BLaER1 treated with 17β-estradiol and CSF1 and Interleukin-3, amounts not matched to agents 10 nM and 100 nM (cell line): Measurements from ENCODE around the gene MTCL1.

Experiments
- H3K27ac ChIP-seq, 11 experiments: shearing (Covaris generic); formaldehyde crosslinking; 2 replicates each; pipeline ENCODE4 v1.8.1; 2022
- H3K27me3 ChIP-seq, 11 experiments: shearing (Covaris generic); formaldehyde crosslinking; 2 replicates each; pipeline ENCODE4 v1.8.1; 2022
- H3K36me3 ChIP-seq, 11 experiments: shearing (Covaris generic); formaldehyde crosslinking; 2 replicates each; pipeline ENCODE4 v1.8.1; 2022
- H3K4me1 ChIP-seq, 10 experiments: shearing (Covaris generic); formaldehyde crosslinking; 2 replicates each; pipeline ENCODE4 v1.8.1; 2022
- H3K4me2 ChIP-seq, 11 experiments: shearing (Covaris generic); formaldehyde crosslinking; 2 replicates each; pipeline ENCODE4 v1.8.1; 2022
- H3K4me3 ChIP-seq, 10 experiments: shearing (Covaris generic); formaldehyde crosslinking; 2 replicates each; pipeline ENCODE4 v1.8.1; 2022
- H3K9ac ChIP-seq, 11 experiments: shearing (Covaris generic); formaldehyde crosslinking; 2 replicates each; pipeline ENCODE4 v1.8.1; 2022
- H3K9me3 ChIP-seq, 11 experiments: shearing (Covaris generic); formaldehyde crosslinking; replicated peaks in 1 of 11; 2 replicates each; pipeline ENCODE4 v1.8.1; 2022
- H4K20me1 ChIP-seq, 11 experiments: shearing (Covaris generic); formaldehyde crosslinking; 2 replicates each; pipeline ENCODE4 v1.8.1; 2022
- Cebpa-rat ChIP-seq, 11 experiments: shearing (Covaris generic); IDR thresholded peaks; 2 replicates each; pipeline ENCODE4 v1.8.1; 2022

MTCL1 gene

GRCh38 chr18:8826514-8826913 is 121.2 kb downstream of the MTCL1 start:
- Histone ChIP-seq H3K27me3 (no peaks in the 10 kb centered on the region), H3K36me3 (peaks cover 0 to 100% (median 61%) of the 10 kb centered on the region in 11 experiments; a peak in 18 of 22 replicates), H3K9me3 (no peaks in the 10 kb centered on the region), H4K20me1 (peaks cover 0 to 28% (median 0%) of the 10 kb centered on the region in 11 experiments; a peak in 3 of 22 replicates), H3K4me1 (peaks cover 15 to 81% (median 69%) of the 10 kb centered on the region in 10 experiments), H3K27ac (peak overlapping the region in 7 of 11 experiments; percentile 22 to 87 (median 78); a peak in 11 of 22 replicates), H3K4me2 (peak overlapping the region in 8 of 11 experiments; percentile 79 to 90 (median 82); a peak in 14 of 22 replicates), H3K9ac (peak overlapping the region in 1 of 11 experiments; percentile 17; a peak in 1 of 22 replicates), H3K4me3 (no peak overlapping the region)
- no peak for TF ChIP-seq Cebpa-rat (IDR thresholded peaks at IDR 0.05)

DNA sequence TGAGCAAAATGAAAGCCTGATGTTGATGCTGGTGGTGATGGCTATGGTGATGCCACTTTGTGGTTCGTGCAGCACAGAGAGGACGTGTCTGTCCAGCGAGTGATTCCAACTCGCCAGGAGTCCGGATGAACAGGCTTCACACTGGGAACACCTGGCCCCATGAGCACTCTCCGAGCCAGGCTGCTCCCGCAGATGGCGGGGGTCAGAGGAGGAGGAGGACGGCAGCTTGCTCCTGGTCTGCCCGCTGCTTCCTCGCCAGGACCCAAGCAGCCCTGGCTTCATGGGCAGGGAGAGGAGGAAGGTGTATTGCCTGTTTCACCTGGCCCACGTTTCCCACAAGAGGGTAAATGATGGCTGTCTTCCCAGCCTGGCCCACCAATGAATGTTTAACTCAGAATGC is 121.6 kb downstream of the MTCL1 start:
- Histone ChIP-seq H4K20me1 (peaks cover 0 to 28% (median 0%) of the 10 kb centered on the region in 11 experiments; a peak in 3 of 22 replicates), H3K27ac (peak overlapping the region in 6 of 11 experiments; percentile 66 to 87 (median 81); a peak in 12 of 22 replicates)
- no peak for TF ChIP-seq Cebpa-rat (IDR thresholded peaks at IDR 0.05)

DNA sequence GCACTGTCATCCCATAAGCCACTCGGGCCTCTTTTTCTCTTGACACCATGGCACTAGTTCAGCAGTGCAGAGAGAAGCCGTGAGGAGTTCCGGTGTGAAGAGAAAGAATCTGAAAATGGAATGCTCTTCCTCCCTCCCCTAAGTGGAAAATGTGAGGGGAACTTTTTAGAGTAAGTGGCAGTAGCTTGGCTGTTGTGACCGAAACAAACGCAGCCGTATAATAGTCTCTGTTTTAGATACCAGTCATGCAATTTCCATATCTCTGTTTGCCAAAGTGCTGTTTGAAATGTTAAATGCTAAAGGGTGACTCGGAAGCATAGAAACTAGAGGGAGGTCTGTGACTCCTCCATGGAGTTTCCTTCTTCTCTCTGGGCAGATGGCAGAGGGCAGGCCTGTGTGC is 122.9 kb downstream of the MTCL1 start:
- H3K4me2 ChIP-seq: peak overlapping the region; percentile 36 to 90 (median 82)
- H4K20me1 ChIP-seq: peaks cover 0 to 28% (median 0%) of the 10 kb centered on the region in 11 experiments; a peak in 3 of 22 replicates
- no peak for TF ChIP-seq Cebpa-rat (IDR thresholded peaks at IDR 0.05)
- peaks cover 15 to 76% (median 67%) of the 10 kb centered on the region in 10 experiments for H3K4me1 ChIP-seq
- peaks cover 0 to 96% (median 45%) of the 10 kb centered on the region in 11 experiments; a peak in 18 of 22 replicates for H3K36me3 ChIP-seq
- peak overlapping the region in 8 of 11 experiments; percentile 59 to 87 (median 76); a peak in 16 of 22 replicates for H3K27ac ChIP-seq
- H3K9me3 ChIP-seq: 0 out of 22 replicates have a peak, but pooled peaks cover 0 to 5% (median 0%) of the 10 kb centered on the region in 11 experiments
- H3K9ac ChIP-seq: peak overlapping the region in 8 of 11 experiments; percentile 30 to 76 (median 64); a peak in 13 of 22 replicates
- H3K27me3 ChIP-seq: no peaks in the 10 kb centered on the region
- H3K4me3 ChIP-seq: peak overlapping the region in 3 of 10 experiments; percentile 0 to 19 (median 16); a peak in 2 of 20 replicates

More for the DNA sequence above, 121.6 kb downstream of the MTCL1 start:
- H3K9ac ChIP-seq: peak overlapping the region in 2 of 11 experiments; percentile 8 to 27; a peak in 2 of 22 replicates
- peaks cover 0 to 100% (median 58%) of the 10 kb centered on the region in 11 experiments; a peak in 18 of 22 replicates for H3K36me3 ChIP-seq
- H3K4me2 ChIP-seq: peak overlapping the region in 9 of 11 experiments; percentile 25 to 90 (median 82); a peak in 16 of 22 replicates
- peaks cover 15 to 81% (median 69%) of the 10 kb centered on the region in 10 experiments for H3K4me1 ChIP-seq
- H3K9me3 ChIP-seq: no peaks in the 10 kb centered on the region
- H3K27me3 ChIP-seq: no peaks in the 10 kb centered on the region
- no peak overlapping the region for H3K4me3 ChIP-seq

- Histone ChIP-seq H3K4me1 (peaks cover 15 to 72% (median 64%) of the 10 kb centered on the region in 10 experiments), H3K36me3 (peaks cover 0 to 91% (median 40%) of the 10 kb centered on the region in 11 experiments; a peak in 18 of 22 replicates), H3K9me3 (0 out of 22 replicates have a peak, but pooled peaks cover 0 to 8% (median 0%) of the 10 kb centered on the region in 11 experiments), H3K27ac (peak overlapping the region in 8 of 11 experiments; percentile 59 to 87 (median 76); a peak in 16 of 22 replicates), H3K4me2 (peak overlapping the region; percentile 36 to 90 (median 82)), H3K27me3 (no peaks in the 10 kb centered on the region), H4K20me1 (peaks cover 0 to 24% (median 0%) of the 10 kb centered on the region in 11 experiments; a peak in 3 of 22 replicates), H3K4me3 (peak overlapping the region in 3 of 10 experiments; percentile 0 to 19 (median 16); a peak in 2 of 20 replicates), H3K9ac (peak overlapping the region in 8 of 11 experiments; percentile 30 to 76 (median 64); a peak in 13 of 22 replicates)
- TF ChIP-seq Cebpa-rat (IDR thresholded peaks at IDR 0.05): peak in 5 of 11 experiments; percentile 42 to 77 (median 71); a peak in 9 of 22 replicates
These were observed 123.4 kb downstream of the MTCL1 start for GRCh38 chr18:8828798-8829197.

- Histone ChIP-seq H3K9ac (peak overlapping the region in 3 of 11 experiments; percentile 4 to 75 (median 11); a peak in 4 of 22 replicates), H3K27ac (peak overlapping the region in 8 of 11 experiments; percentile 36 to 87 (median 76); a peak in 15 of 22 replicates), H3K4me3 (no peak overlapping the region), H3K4me2 (peak overlapping the region in 10 of 11 experiments; percentile 4 to 90 (median 82); a peak in 18 of 22 replicates), H3K4me1 (peaks cover 16 to 68% (median 64%) of the 10 kb centered on the region in 10 experiments), H4K20me1 (peaks cover 0 to 11% (median 0%) of the 10 kb centered on the region in 11 experiments; a peak in 2 of 22 replicates), H3K9me3 (0 out of 22 replicates have a peak, but pooled peaks cover 0 to 8% (median 0%) of the 10 kb centered on the region in 11 experiments), H3K27me3 (no peaks in the 10 kb centered on the region), H3K36me3 (peaks cover 0 to 75% (median 24%) of the 10 kb centered on the region in 11 experiments; a peak in 17 of 22 replicates)
- no peak for TF ChIP-seq Cebpa-rat (IDR thresholded peaks at IDR 0.05)
These were observed 125.0 kb downstream of the MTCL1 start for GRCh38 chr18:8830067-8831060.

- H3K4me3 ChIP-seq: no peak overlapping the region
- H3K27me3 ChIP-seq: no peaks in the 10 kb centered on the region
- TF ChIP-seq Cebpa-rat (IDR thresholded peaks at IDR 0.05): no peak
- no peak overlapping the region for H3K9ac ChIP-seq
- H4K20me1 ChIP-seq: peaks cover 0 to 4% (median 0%) of the 10 kb centered on the region in 11 experiments; a peak in 1 of 22 replicates
- peak overlapping the region in 5 of 11 experiments; percentile 66 to 87 (median 84); a peak in 9 of 22 replicates for H3K27ac ChIP-seq
- peaks cover 0 to 8% (median 4%) of the 10 kb centered on the region in 11 experiments; a peak in 12 of 22 replicates for H3K9me3 ChIP-seq
- H3K36me3 ChIP-seq: peaks cover 0 to 68% (median 17%) of the 10 kb centered on the region in 11 experiments; a peak in 14 of 22 replicates
- no peak overlapping the region for H3K4me2 ChIP-seq
- peaks cover 19 to 66% (median 60%) of the 10 kb centered on the region in 10 experiments for H3K4me1 ChIP-seq
These were observed 125.8 kb downstream of the MTCL1 start for GRCh38 chr18:8831112-8831511.

DNA sequence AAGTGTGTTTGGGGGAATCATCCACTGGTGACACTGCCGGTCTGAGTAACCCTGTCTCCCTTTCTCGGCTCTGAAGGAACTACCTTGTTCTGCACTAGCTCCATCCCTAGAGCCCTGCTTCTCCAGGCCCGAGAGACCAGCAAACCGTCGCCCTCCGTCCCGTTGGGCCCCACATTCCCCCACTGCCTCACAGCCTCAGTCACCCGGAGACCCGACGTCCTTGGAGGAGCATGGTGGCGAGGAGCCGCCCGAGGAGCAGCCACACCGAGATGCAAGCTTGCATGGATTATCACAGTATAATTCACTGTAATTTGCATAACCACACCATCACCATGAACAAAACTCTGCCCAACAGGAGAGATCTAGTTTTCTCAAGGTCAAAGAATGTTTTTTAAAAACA is 126.2 kb downstream of the MTCL1 start:
- Histone ChIP-seq H3K27ac (peak overlapping the region in 4 of 11 experiments; percentile 78 to 87 (median 86); a peak in 7 of 22 replicates), H3K4me1 (peaks cover 19 to 61% (median 56%) of the 10 kb centered on the region in 10 experiments), H3K9ac (no peak overlapping the region), H3K4me2 (no peak overlapping the region), H4K20me1 (no peaks in the 10 kb centered on the region; a peak in 1 of 22 replicates), H3K4me3 (no peak overlapping the region), H3K27me3 (no peaks in the 10 kb centered on the region), H3K36me3 (peaks cover 0 to 63% (median 14%) of the 10 kb centered on the region in 11 experiments; a peak in 12 of 22 replicates), H3K9me3 (peaks cover 3 to 12% (median 7%) of the 10 kb centered on the region in 11 experiments)
- TF ChIP-seq Cebpa-rat (IDR thresholded peaks at IDR 0.05): no peak

DNA sequence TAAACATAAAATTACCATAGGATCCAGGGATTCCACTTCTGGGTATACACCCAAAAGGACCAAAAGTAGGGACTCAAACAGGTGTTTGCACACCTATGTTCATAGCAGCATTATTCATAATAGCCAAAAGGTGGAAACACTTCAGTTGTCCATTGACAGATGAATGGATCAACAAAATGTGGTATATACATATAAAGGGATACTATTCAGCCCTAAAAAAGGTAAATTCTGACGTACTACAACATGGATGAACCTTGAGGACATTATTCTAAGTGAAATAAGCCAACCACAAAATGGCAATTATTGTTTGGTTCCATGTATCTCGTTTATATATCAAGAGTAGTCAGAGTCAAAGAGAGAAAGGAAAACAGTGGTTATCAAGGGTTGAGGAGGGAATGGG is 128.1 kb downstream of the MTCL1 start:
- Histone ChIP-seq H4K20me1 (no peaks in the 10 kb centered on the region; a peak in 1 of 22 replicates), H3K27me3 (no peaks in the 10 kb centered on the region), H3K4me3 (no peak overlapping the region), H3K4me2 (no peak overlapping the region), H3K4me1 (peaks cover 12 to 42% (median 37%) of the 10 kb centered on the region in 10 experiments), H3K36me3 (peaks cover 0 to 44% (median 16%) of the 10 kb centered on the region in 11 experiments; a peak in 12 of 22 replicates), H3K9ac (no peak overlapping the region), H3K9me3 (peaks cover 23 to 32% (median 27%) of the 10 kb centered on the region in 11 experiments), H3K27ac (no peak overlapping the region)
- TF ChIP-seq Cebpa-rat (IDR thresholded peaks at IDR 0.05): no peak
